ENCODE data around the gene NEURL1. TPM values are rescaled to one million over a fixed set of nuclear protein-coding genes. Genes with fewer than 3 reads are reported as not detected.

The NEURL1 gene
- total and polyA plus RNA-seq, 9 donors = 0.28 to 5.6 (median 3.1) TPM

DNA sequence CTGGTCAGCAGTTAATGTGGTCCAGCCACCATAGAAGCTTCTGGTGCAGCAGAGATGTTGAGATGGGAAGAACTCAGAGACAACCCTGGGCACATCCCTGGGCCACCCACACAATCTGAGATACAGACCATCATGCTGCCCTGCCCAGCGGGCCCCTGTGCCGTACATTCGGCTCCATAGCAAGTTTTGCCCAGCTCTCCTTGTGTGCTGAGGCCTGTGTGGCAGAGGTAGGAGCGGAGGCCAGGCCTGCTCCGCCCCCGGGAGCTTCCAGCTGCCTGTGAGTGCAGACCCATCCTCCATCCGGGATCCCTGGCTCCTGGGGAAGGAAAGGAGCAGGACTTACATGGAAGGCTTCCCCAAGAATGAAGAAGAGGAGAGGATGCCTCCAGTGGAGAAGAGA is 140.3 kb downstream of the NEURL1 start:
- Histone ChIP-seq H3K27ac (no peak overlapping the region), H3K4me1 (ENCODE audit: insufficient read depth) (peaks cover 33% of the 10 kb centered on the region), H3K9me3 (no peaks in the 10 kb centered on the region), H3K27me3 (no peaks in the 10 kb centered on the region), H3K36me3 (no peaks in the 10 kb centered on the region), H3K4me3 (no peak overlapping the region)
- no peak for DNase-seq
- intact Hi-C loops (cut with DNase I) = no loop called here
- TF ChIP-seq EP300 (IDR thresholded peaks at IDR 0.05) (no peak), POLR2A (IDR thresholded peaks at IDR 0.05) (no peak)
- TF ChIP-seq, protein P1, sequence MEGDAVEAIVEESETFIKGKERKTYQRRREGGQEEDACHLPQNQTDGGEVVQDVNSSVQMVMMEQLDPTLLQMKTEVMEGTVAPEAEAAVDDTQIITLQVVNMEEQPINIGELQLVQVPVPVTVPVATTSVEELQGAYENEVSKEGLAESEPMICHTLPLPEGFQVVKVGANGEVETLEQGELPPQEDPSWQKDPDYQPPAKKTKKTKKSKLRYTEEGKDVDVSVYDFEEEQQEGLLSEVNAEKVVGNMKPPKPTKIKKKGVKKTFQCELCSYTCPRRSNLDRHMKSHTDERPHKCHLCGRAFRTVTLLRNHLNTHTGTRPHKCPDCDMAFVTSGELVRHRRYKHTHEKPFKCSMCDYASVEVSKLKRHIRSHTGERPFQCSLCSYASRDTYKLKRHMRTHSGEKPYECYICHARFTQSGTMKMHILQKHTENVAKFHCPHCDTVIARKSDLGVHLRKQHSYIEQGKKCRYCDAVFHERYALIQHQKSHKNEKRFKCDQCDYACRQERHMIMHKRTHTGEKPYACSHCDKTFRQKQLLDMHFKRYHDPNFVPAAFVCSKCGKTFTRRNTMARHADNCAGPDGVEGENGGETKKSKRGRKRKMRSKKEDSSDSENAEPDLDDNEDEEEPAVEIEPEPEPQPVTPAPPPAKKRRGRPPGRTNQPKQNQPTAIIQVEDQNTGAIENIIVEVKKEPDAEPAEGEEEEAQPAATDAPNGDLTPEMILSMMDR (IDR thresholded peaks at IDR 0.05) = no peak
- whole genome bisulfite sequencing, 3 donors = 81 to 86% (median 83%) methylated on average over 7 of the region's 7 CpGs

DNA sequence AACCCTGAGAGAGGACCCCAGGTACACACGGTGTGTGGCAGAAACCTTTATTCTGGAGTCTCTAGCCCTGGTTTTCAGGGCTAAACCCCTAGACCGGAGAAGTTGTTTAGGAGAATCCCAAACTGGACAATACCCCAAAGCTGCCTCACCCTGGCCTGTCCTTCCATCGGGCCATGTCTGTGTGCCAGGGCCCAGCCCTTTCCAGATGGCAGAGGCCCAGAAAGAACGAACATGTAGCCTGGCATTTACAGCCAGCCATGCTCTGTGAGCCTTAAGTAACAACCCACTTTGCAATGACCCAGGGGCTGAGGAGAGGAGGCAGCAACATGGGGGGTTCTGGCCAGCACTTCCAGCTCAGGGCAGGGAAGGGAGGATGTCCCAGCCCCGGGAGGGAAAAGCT is 142.1 kb downstream of the NEURL1 start:
- DNase-seq = no peak
- TF ChIP-seq EP300 (IDR thresholded peaks at IDR 0.05) = no peak
- Histone ChIP-seq H3K36me3 (no peaks in the 10 kb centered on the region), H3K4me1 (ENCODE audit: insufficient read depth) (peaks cover 32% of the 10 kb centered on the region), H3K9me3 (no peaks in the 10 kb centered on the region), H3K27ac (peak overlapping the region in 1 of 2 donors; percentile 38), H3K4me3 (no peak overlapping the region), H3K27me3 (no peaks in the 10 kb centered on the region)
- intact Hi-C loops (cut with DNase I) = no loop called here
- 46 to 56% (median 55%) methylated on average over 5 of the region's 5 CpGs for WGBS, 3 donors

DNA sequence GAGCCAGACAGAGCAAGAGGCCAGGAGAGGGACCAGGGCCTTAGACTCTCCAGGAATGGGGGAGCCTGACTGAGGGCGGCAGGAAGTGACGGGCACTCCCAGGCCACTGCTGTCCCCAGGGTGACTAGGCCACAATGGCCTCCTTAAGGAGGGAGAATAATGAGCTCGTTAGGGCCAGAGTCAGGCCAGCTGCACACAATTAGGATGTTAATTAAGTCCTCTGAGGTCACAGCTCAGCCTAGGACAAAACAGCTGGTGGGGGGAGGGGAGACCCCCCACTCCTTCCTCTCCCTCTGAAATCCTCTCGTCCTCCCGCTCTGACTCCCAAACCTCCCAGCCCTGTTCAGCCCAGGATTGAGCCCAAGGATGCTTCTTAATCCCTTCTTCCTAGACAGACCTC is 143.0 kb downstream of the NEURL1 start:
- intact Hi-C loops (cut with DNase I) = no loop called here
- TF ChIP-seq, protein P1 (IDR thresholded peaks at IDR 0.05) = no peak
- TF ChIP-seq EP300 (IDR thresholded peaks at IDR 0.05) (no peak), POLR2A (IDR thresholded peaks at IDR 0.05) (no peak)
- no peak for DNase-seq
- Histone ChIP-seq H3K36me3 (no peaks in the 10 kb centered on the region), H3K4me1 (ENCODE audit: insufficient read depth) (peaks cover 35% of the 10 kb centered on the region), H3K9me3 (no peaks in the 10 kb centered on the region), H3K27ac (peak overlapping the region; percentile 39 to 82), H3K4me3 (no peak overlapping the region), H3K27me3 (no peaks in the 10 kb centered on the region)
- WGBS, 3 donors = 64 to 77% (median 72%) methylated on average over 5 of the region's 5 CpGs

DNA sequence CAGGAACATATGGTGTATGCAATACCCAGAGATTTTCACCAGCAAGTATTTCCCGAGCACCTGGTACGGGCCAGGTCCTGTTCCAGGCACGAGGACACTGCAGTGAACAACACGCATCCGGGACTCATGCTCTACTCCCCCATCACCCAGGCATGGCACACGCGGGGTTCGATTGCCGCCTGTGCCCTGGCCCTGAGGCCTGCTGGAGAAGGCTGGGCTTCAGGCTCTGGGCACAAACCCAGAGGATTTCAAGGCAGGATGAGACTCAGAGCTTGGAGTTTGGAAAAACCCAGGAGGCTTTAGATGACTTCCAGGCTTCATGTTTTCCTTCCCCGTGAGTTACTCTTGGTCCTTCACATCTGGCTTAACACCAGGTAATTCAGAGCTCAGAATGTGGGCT is 143.5 kb downstream of the NEURL1 start:
- H3K4me3 ChIP-seq = no peak overlapping the region
- H3K27ac ChIP-seq = peak overlapping the region; percentile 39 to 82
- 31 to 50% (median 41%) methylated on average over 10 of the region's 10 CpGs for WGBS, 3 donors
- no peak for DNase-seq
- intact Hi-C loops (cut with DNase I) = no loop called here
- no peak for TF ChIP-seq POLR2A (IDR thresholded peaks at IDR 0.05)
- no peak for TF ChIP-seq EP300 (IDR thresholded peaks at IDR 0.05)
- TF ChIP-seq, protein P1 (IDR thresholded peaks at IDR 0.05) = no peak
- H3K4me1 ChIP-seq (ENCODE audit: insufficient read depth) = peaks cover 35% of the 10 kb centered on the region
- no peaks in the 10 kb centered on the region for H3K27me3 ChIP-seq
- H3K36me3 ChIP-seq = no peaks in the 10 kb centered on the region
- no peaks in the 10 kb centered on the region for H3K9me3 ChIP-seq

DNA sequence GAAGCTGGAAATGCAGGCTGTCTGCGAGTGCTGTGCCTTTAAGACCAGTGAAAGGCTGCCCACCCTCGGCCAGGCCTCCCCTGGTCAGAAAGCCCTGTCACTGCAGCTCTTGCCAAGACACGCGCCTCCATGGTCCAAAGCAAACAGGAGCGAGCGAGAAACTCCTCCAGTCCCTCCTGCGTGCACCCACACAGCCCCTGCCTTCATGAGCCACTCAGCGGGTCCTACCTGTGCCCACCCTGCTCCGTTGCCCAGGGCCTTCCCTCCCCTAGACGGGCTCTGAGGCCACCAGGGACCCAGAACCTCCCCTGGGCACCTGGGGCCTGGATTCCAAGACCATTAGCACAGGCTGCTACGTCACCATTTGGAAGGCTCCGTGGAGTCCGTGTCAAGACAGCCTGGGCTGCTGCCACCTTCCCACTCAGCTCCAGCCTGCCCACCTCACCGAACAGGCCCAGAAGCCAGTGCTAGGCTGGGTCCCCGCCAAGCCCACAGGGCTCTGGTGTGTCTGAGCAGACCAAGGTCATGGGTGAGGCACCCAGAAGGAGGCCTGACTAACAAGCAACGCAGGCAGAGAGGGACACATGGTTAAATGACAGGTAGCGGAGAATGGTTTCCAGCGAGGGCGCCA is 144.5 kb downstream of the NEURL1 start:
- H3K4me3 ChIP-seq = peak overlapping the region; percentile 21

More for the DNA sequence above, 144.5 kb downstream of the NEURL1 start:
- peak overlapping the region; percentile 39 to 82 for H3K27ac ChIP-seq
- H3K9me3 ChIP-seq = no peaks in the 10 kb centered on the region
- TF ChIP-seq EP300 (IDR thresholded peaks at IDR 0.05) = no peak
- TF ChIP-seq POLR2A (IDR thresholded peaks at IDR 0.05) = peak; percentile 23
- no peaks in the 10 kb centered on the region for H3K36me3 ChIP-seq
- H3K27me3 ChIP-seq = no peaks in the 10 kb centered on the region
- DNase-seq = peak; percentile 83 to 92 (median 87)
- intact Hi-C loops (cut with DNase I) = no loop called here
- H3K4me1 ChIP-seq (ENCODE audit: insufficient read depth) = peaks cover 34% of the 10 kb centered on the region
- 16 to 23% (median 17%) methylated on average over 17 to 19 of the region's 19 CpGs for WGBS, 3 donors

All from ovary (tissue), 9 donors.